Endothelial cell of umbilical vein (primary cell): ENCODE measurements around the gene ADGRD1. TPM values are rescaled to one million over a fixed set of nuclear protein-coding genes. Genes with fewer than 3 reads are reported as not detected.

Source experiments
- BruUV-seq: library from RNA; stranded (reverse); fragments of 400-500 nt; replicated peaks from 2 replicates; lab custom pipeline; 2021; lab: Mats Ljungman, UMichigan
- CTCF ChIA-PET: fragments of 300-600, 350-600 bp; sonication (Branson Sonifier 250); formaldehyde crosslinking; loops from one replicate; lab custom pipeline; 2021; ENCODE audit warnings: antibody characterized with exemption, inconsistent platforms; lab: Charles Lee
- POLR2A ChIA-PET: fragments of 300-600, 350-600 bp; sonication (Branson Sonifier 250); formaldehyde crosslinking; loops from one replicate; lab custom pipeline; 2021; ENCODE audit warnings: antibody characterized with exemption, inconsistent platforms; lab: Charles Lee
- DNase-seq: peaks from one replicate; pipeline ENCODE4 v3.0.0-alpha.2; 2011; ENCODE audit warnings: low read depth, low spot score
- FAIRE-seq: peaks from 2 replicates; lab custom pipeline; 2011; peaks lifted over from hg19 to GRCh38; lab: Jason Lieb, UNC
- H2AFZ ChIP-seq: 2 replicates; pipeline ENCODE4 v1.6.0; 2012; ENCODE audit warnings: low read depth, low read length, control low read depth, inconsistent platforms
- H3K27ac ChIP-seq: 2 replicates; pipeline ENCODE4 v1.5.1; 2011; ENCODE audit warnings: low read depth, mild to moderate bottlenecking, control low read depth, low read length, moderate library complexity; ENCODE audit not compliant: insufficient read depth
- H3K27me3 ChIP-seq, 2 experiments: 2 replicates each; pipeline versions ENCODE4 v1.6.0 to v1.6.1; 2011; ENCODE audit warnings: low read length in 2 of 2, mixed read lengths in 1 of 2; ENCODE audit not compliant: control insufficient read depth in 2 of 2, insufficient read depth in 2 of 2
- H3K36me3 ChIP-seq, 2 experiments: 2 replicates in 1 of 2; 3 replicates in 1 of 2; pipeline ENCODE4 v1.5.1; 2011; ENCODE audit warnings: low read length in 2 of 2, mild to moderate bottlenecking in 1 of 2, moderate library complexity in 1 of 2; ENCODE audit not compliant: control insufficient read depth in 2 of 2, insufficient read depth in 2 of 2; ENCODE audit errors: extremely low read depth in 1 of 2
- H3K4me1 ChIP-seq: 3 replicates; pipeline ENCODE4 v1.5.1; 2011; ENCODE audit warnings: mild to moderate bottlenecking, low read length; ENCODE audit not compliant: control insufficient read depth, insufficient read depth; ENCODE audit errors: extremely low read depth
- H3K4me2 ChIP-seq: 2 replicates; pipeline ENCODE4 v1.6.1; 2011; ENCODE audit warnings: low read length, control low read depth, mixed read lengths; ENCODE audit not compliant: insufficient read depth
- H3K4me3 ChIP-seq, 3 experiments: fragments of 200-600 bp in 1 of 3; sonication (generic), shearing (Covaris generic) in 1 of 3; replicated peaks in 1 of 3; 2 replicates each; pipeline ENCODE4 v1.5.1; 2011 to 2016; ENCODE audit warnings: control low read depth in 3 of 3, low read length in 3 of 3, mild to moderate bottlenecking in 2 of 3, inconsistent platforms in 1 of 3, low read depth in 1 of 3, moderate library complexity in 1 of 3; ENCODE audit not compliant: insufficient read depth in 1 of 3
- H3K79me2 ChIP-seq: 2 replicates; pipeline ENCODE4 v1.6.0; 2012; ENCODE audit warnings: low read length, inconsistent platforms; ENCODE audit not compliant: control insufficient read depth, insufficient read depth
- H3K9ac ChIP-seq: replicated peaks from 2 replicates; pipeline ENCODE3; 2011; ENCODE audit warnings: low read length, control low read depth; ENCODE audit not compliant: insufficient read depth; ENCODE audit errors: extremely low read depth
- H3K9me1 ChIP-seq: replicated peaks from 3 replicates; pipeline ENCODE4 v1.6.0; 2011; ENCODE audit warnings: mild to moderate bottlenecking, low read length; ENCODE audit not compliant: control insufficient read depth, insufficient read depth; ENCODE audit errors: extremely low read depth
- H3K9me3 ChIP-seq: replicated peaks from 2 replicates; pipeline ENCODE4 v1.5.1; 2012; ENCODE audit warnings: low read length, inconsistent platforms; ENCODE audit not compliant: control insufficient read depth, insufficient read depth
- H4K20me1 ChIP-seq: replicated peaks from 2 replicates; pipeline ENCODE3; 2011; ENCODE audit warnings: mild to moderate bottlenecking, low read length; ENCODE audit not compliant: control insufficient read depth, insufficient read depth; ENCODE audit errors: extremely low read depth
- CTCF ChIP-seq, 2 donors: IDR thresholded peaks; 1 replicate in 1 of 2; 2 replicates in 1 of 2; pipeline ENCODE4 v1.5.1; 2011; ENCODE audit warnings: low read length in 2 of 2, mild to moderate bottlenecking in 2 of 2, moderate library complexity in 2 of 2, control low read depth in 1 of 2, inconsistent platforms in 1 of 2, low read depth in 1 of 2; ENCODE audit not compliant: insufficient read depth in 1 of 2; ENCODE audit errors: extremely low read depth in 1 of 2
- EZH2 ChIP-seq: IDR thresholded peaks from 2 replicates; pipeline ENCODE4 v1.6.1; 2012; ENCODE audit warnings: borderline replicate concordance, low read depth, mild to moderate bottlenecking, moderate library complexity, low read length, inconsistent platforms; ENCODE audit not compliant: severe bottlenecking
- FOS ChIP-seq: IDR thresholded peaks from 2 replicates; pipeline ENCODE4 v1.6.1; 2011; ENCODE audit warnings: mild to moderate bottlenecking, low read length, moderate library complexity, borderline replicate concordance; ENCODE audit not compliant: insufficient read depth
- GATA2 ChIP-seq: IDR thresholded peaks from 2 replicates; pipeline ENCODE4 v1.7.0; 2011; ENCODE audit warnings: low read depth, mild to moderate bottlenecking, moderate library complexity, mixed read lengths, low read length; ENCODE audit not compliant: insufficient read length, insufficient read depth
- JUN ChIP-seq: IDR thresholded peaks from 2 replicates; pipeline ENCODE4 v1.6.1; 2011; ENCODE audit warnings: borderline replicate concordance, low read depth; ENCODE audit not compliant: insufficient read length, insufficient read depth
- MYC ChIP-seq: IDR thresholded peaks from one replicate; pipeline ENCODE4 v1.6.1; 2011; ENCODE audit warnings: mild to moderate bottlenecking, low read depth, low read length
- POLR2A ChIP-seq: IDR thresholded peaks from 2 replicates; pipeline ENCODE4 v1.6.1; 2012; ENCODE audit warnings: low read depth, mild to moderate bottlenecking, control low read depth, low read length
- POLR2AphosphoS5 ChIP-seq: IDR thresholded peaks from 2 replicates; pipeline ENCODE4 v1.6.1; 2012; ENCODE audit warnings: low read depth, mild to moderate bottlenecking, control low read depth, low read length, moderate library complexity; ENCODE audit not compliant: insufficient read depth
- dilution Hi-C: fragments of 300-500 bp; cut with MboI; formaldehyde crosslinking; loops from one replicate; pipeline ENCODE4 v1.15.0; 2019; ENCODE audit warnings: low sequenced_read_pairs; ENCODE audit not compliant: extremely low pct_ligation_motif_present
- intact Hi-C: fragments of 100-400 bp; cut with micrococcal nuclease; formaldehyde crosslinking; loops from one replicate; pipeline ENCODE4 v1.10.0; 2022
- polyA plus RNA-seq, 4 experiments: library from polyadenylated mRNA; depleted of rRNA in 3 of 4; stranded (reverse) in 3 of 4; unstranded in 1 of 4; fragments of >200 nt; gene quantifications; 2 replicates each; pipeline versions ENCODE4 v1.2.1 to v1.2.3, GENCODE V29; 2011 to 2012; ENCODE audit warnings: missing spikeins in 1 of 4
- total RNA-seq: library from RNA; stranded (reverse); gene quantifications from 2 replicates; pipeline ENCODE4 v1.2.3, GENCODE V29; 2021
- TF ChIP-seq, protein P1 (sequence below): IDR thresholded peaks from 2 replicates; pipeline ENCODE4 v1.6.1; 2011; ENCODE audit not compliant: insufficient read depth, insufficient read length

ADGRD1 gene
- total and polyA plus RNA-seq, 2 donors (not counting 3 experiments of a cell fraction or from before 2014, with no cell fraction given), result 0.07 TPM; not detected in 1

GRCh38 chr12:130987151-130987931 lies 33.6 kb downstream of the ADGRD1 start:
- H3K4me1 ChIP-seq, result no peaks in the 10 kb centered on the region
- no peaks in the 10 kb centered on the region for H3K9me1 ChIP-seq
- no TSS peak for BruUV-seq
- TF ChIP-seq, protein P1, sequence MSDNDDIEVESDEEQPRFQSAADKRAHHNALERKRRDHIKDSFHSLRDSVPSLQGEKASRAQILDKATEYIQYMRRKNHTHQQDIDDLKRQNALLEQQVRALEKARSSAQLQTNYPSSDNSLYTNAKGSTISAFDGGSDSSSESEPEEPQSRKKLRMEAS, result no peak
- no peak for TF ChIP-seq MYC
- no peak for TF ChIP-seq EZH2
- TF ChIP-seq GATA2, result no peak
- no peak for TF ChIP-seq POLR2AphosphoS5
- TF ChIP-seq POLR2A, result no peak
- TF ChIP-seq CTCF (IDR thresholded peaks at IDR 0.05; ENCODE audit: extremely low read depth in 1 of 2, insufficient read depth in 1 of 2, low read depth in 1 of 2, low read length in 2 of 2), result no peak
- no peak for TF ChIP-seq FOS
- no peak for TF ChIP-seq JUN
- H3K27me3 ChIP-seq, result no peaks in the 10 kb centered on the region
- no peaks in the 10 kb centered on the region for H3K36me3 ChIP-seq
- H3K27ac ChIP-seq, result no peak overlapping the region
- intact Hi-C loops (no loop called here), dilution Hi-C loops (no loop called here)
- H3K9me3 ChIP-seq, result no peaks in the 10 kb centered on the region
- no peaks in the 10 kb centered on the region for H3K79me2 ChIP-seq
- ChIA-PET CTCF (no interaction called here), POLR2A (no interaction called here)
- no peak for DNase-seq
- H3K9ac ChIP-seq, result no peak overlapping the region
- H4K20me1 ChIP-seq, result no peaks in the 10 kb centered on the region
- no peak for FAIRE-seq
- H2AFZ ChIP-seq, result no peak overlapping the region
- no peak overlapping the region for H3K4me2 ChIP-seq
- no peak overlapping the region for H3K4me3 ChIP-seq
